ENCODE data around the gene CLEC11A. TPM values are rescaled to one million over a fixed set of nuclear protein-coding genes. Genes with fewer than 3 reads are reported as not detected.

The CLEC11A gene
- total and polyA plus RNA-seq, 9 of the 15 experiments (the other 6 are each of a cell fraction or from before 2014, with no cell fraction given): 0.39 to 43.9 (median 3.4) TPM

DNA sequence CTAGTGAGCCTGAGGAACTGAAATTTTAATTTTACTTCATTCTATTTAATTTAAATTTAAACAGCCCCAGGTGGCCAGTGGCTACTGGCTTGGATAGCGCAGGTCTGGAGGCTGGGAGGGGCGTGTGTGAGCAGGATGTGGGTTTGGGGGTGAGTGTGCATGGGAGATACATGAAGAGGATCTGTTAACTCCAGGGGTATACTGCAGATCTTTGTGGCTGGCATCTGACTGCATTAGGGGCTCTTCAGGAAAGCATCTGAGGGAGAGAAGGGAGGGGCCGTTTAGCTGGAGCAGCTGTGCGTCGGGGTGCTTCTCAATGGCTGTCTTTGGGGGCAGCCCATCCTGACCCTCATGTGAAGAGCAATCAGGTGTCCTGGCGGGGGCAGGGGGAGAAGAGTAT, 10.3 kb upstream of the CLEC11A start (continued):
- no peak for TF ChIP-seq AFF1 (IDR thresholded peaks at IDR 0.05; ENCODE audit: low read depth in 1 of 2, partially characterized antibody in 2 of 2)
- no peak for TF ChIP-seq ZNF174 (CRISPR knock-in tag; IDR thresholded peaks at IDR 0.05)
- TF ChIP-seq RBBP5 (IDR thresholded peaks at IDR 0.05; ENCODE audit: borderline replicate concordance, insufficient read depth, low read length, poor library complexity, severe bottlenecking): no peak
- no peak for TF ChIP-seq SMC3 (conservative IDR thresholded peaks at IDR 0.05; ENCODE audit: insufficient read depth, low read depth, low read length)
- TF ChIP-seq TAF1 (IDR thresholded peaks at IDR 0.05; ENCODE audit: control insufficient read depth, extremely low read depth, insufficient read depth, low read length, severe bottlenecking): no peak
- TF ChIP-seq RBFOX2 (IDR thresholded peaks at IDR 0.05; ENCODE audit: low read depth, low read length): no peak
- no peak for TF ChIP-seq TCF7L2 (IDR thresholded peaks at IDR 0.05; ENCODE audit: low read depth, low read length)
- no peak for TF ChIP-seq ZNF75A (CRISPR knock-in tag; IDR thresholded peaks at IDR 0.05)
- no peak for TF ChIP-seq TFAM (CRISPR knock-in tag; conservative IDR thresholded peaks at IDR 0.05)
- TF ChIP-seq PREB (CRISPR knock-in tag; IDR thresholded peaks at IDR 0.05): no peak
- TF ChIP-seq SAP30 (IDR thresholded peaks at IDR 0.05; ENCODE audit: borderline replicate concordance, insufficient read depth, low read depth, low read length, poor library complexity, severe bottlenecking): no peak
- TF ChIP-seq ZNF384 (IDR thresholded peaks at IDR 0.05; ENCODE audit: low read depth, low read length): no peak
